Breast epithelium (tissue), 3 donors: ENCODE data around the gene HPD.
"Not testable (repeated sequence)": the region's sequence is repeated elsewhere in the genome, so short reads cannot be mapped to it uniquely, and the experiment has no call there.

Experiments used
- POLR2AphosphoS5 ChIP-seq, 3 donors: sonication (generic); formaldehyde crosslinking; IDR thresholded peaks; one replicate each; pipeline ENCODE4 v1.6.1; 2017; ENCODE audit warnings: antibody characterized with exemption in 3 of 3
- TF ChIP-seq, protein P1 (sequence below), 3 donors: fragments of 450-650 bp; IDR thresholded peaks; one replicate each; pipeline ENCODE4 v1.5.1; 2016 to 2017; ENCODE audit warnings: antibody characterized with exemption in 3 of 3, mild to moderate bottlenecking in 3 of 3, moderate library complexity in 3 of 3

DNA sequence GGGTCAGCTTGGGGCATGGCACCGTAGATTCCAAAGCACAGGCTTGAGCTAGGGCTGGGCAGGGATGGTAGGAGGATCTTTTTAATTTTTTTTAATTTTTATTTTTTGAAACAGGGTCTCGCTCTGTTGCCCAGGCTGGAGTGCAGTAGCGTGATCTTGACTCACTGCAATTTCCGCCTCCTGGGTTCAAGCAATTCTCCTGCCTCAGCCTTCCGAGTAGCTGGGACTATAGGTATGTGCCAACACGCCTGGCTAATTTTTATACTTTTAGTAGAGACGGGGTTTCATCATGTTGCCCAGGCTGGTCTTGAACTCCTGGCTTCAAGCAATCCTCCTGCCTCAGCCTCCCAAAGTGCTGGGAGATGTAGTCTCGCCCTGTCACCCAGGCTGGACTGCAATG is 67.9 kb downstream of the HPD start:
- TF ChIP-seq, protein P1, sequence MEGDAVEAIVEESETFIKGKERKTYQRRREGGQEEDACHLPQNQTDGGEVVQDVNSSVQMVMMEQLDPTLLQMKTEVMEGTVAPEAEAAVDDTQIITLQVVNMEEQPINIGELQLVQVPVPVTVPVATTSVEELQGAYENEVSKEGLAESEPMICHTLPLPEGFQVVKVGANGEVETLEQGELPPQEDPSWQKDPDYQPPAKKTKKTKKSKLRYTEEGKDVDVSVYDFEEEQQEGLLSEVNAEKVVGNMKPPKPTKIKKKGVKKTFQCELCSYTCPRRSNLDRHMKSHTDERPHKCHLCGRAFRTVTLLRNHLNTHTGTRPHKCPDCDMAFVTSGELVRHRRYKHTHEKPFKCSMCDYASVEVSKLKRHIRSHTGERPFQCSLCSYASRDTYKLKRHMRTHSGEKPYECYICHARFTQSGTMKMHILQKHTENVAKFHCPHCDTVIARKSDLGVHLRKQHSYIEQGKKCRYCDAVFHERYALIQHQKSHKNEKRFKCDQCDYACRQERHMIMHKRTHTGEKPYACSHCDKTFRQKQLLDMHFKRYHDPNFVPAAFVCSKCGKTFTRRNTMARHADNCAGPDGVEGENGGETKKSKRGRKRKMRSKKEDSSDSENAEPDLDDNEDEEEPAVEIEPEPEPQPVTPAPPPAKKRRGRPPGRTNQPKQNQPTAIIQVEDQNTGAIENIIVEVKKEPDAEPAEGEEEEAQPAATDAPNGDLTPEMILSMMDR (IDR thresholded peaks at IDR 0.05), result not testable (repeated sequence)
- TF ChIP-seq POLR2AphosphoS5 (IDR thresholded peaks at IDR 0.05), result not testable (repeated sequence)
